ENCODE data around the gene CTTN.
"Not testable (repeated sequence)": the region's sequence is repeated elsewhere in the genome, so short reads cannot be mapped to it uniquely, and the experiment has no call there.

Gene CTTN

GRCh38 chr11:70435765-70436500 lies 37.6 kb downstream of the CTTN start:
- Mint-ChIP-seq H3K27me3 (peaks cover 8% of the 10 kb centered on the region), H3K4me3 (no peak overlapping the region), H3K9me3 (no peaks in the 10 kb centered on the region), H3K27ac (no peak overlapping the region), H3K4me1 (no peaks in the 10 kb centered on the region)
- ATAC-seq (no peak), DNase-seq (no peak)

- Mint-ChIP-seq H3K9me3 (no peaks in the 10 kb centered on the region), H3K27me3 (peaks cover 8% of the 10 kb centered on the region), H3K4me3 (no peak overlapping the region), H3K4me1 (no peaks in the 10 kb centered on the region), H3K27ac (no peak overlapping the region)
- DNase-seq = no peak
- no peak for ATAC-seq
These were observed 38.2 kb downstream of the CTTN start for GRCh38 chr11:70436501-70436860.

GRCh38 chr11:70437111-70437784 lies 38.9 kb downstream of the CTTN start:
- ATAC-seq (no peak), DNase-seq (no peak)
- H3K9me3 Mint-ChIP-seq = no peaks in the 10 kb centered on the region
- no peak overlapping the region for H3K27ac Mint-ChIP-seq
- H3K4me3 Mint-ChIP-seq = no peak overlapping the region
- H3K4me1 Mint-ChIP-seq = no peaks in the 10 kb centered on the region
- H3K27me3 Mint-ChIP-seq = peaks cover 8% of the 10 kb centered on the region

GRCh38 chr11:70440206-70440605 lies 41.9 kb downstream of the CTTN start:
- ATAC-seq = no peak
- H3K27ac Mint-ChIP-seq = no peak overlapping the region
- no peak for DNase-seq
- H3K4me1 Mint-ChIP-seq = no peaks in the 10 kb centered on the region
- H3K9me3 Mint-ChIP-seq = no peaks in the 10 kb centered on the region
- H3K27me3 Mint-ChIP-seq = peaks cover 24% of the 10 kb centered on the region
- H3K4me3 Mint-ChIP-seq = no peak overlapping the region

- DNase-seq (no peak), ATAC-seq (no peak)
- H3K9me3 Mint-ChIP-seq = peaks cover 5 to 12% of the 10 kb centered on the region in 2 donors
- H3K27me3 Mint-ChIP-seq = peaks cover 29% of the 10 kb centered on the region
- no peak overlapping the region for H3K27ac Mint-ChIP-seq
- H3K4me3 Mint-ChIP-seq = no peak overlapping the region
- H3K4me1 Mint-ChIP-seq = no peaks in the 10 kb centered on the region
These were observed 45.4 kb downstream of the CTTN start for GRCh38 chr11:70443773-70444030.

DNA sequence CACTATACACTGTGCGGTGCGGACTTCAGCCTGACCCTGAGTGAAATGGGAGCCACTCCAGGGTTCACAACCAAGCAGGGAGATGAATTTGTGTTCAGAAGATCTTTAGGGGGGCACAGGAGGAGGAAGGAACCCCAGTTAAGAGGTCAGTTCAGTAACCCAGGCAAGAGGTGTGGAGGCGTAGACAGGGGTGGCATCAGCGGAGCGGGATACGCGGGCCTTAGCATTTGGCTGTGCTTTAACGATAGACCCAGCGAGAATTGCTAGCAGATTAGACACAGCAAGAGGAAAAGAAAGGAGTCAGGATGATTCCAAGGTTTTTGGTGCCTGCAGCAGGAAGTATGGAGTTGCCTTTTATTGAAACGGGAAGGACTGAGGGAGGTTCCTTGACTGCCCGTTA lies 46.8 kb downstream of the CTTN start:
- Mint-ChIP-seq H3K4me1 (no peaks in the 10 kb centered on the region), H3K9me3 (peaks cover 19 to 26% of the 10 kb centered on the region in 2 donors), H3K4me3 (no peak overlapping the region), H3K27me3 (peaks cover 29% of the 10 kb centered on the region), H3K27ac (no peak overlapping the region)
- DNase-seq (no peak), ATAC-seq (no peak)

- H3K4me3 Mint-ChIP-seq = no peak overlapping the region
These were observed 47.3 kb downstream of the CTTN start for GRCh38 chr11:70445605-70446004.

DNA sequence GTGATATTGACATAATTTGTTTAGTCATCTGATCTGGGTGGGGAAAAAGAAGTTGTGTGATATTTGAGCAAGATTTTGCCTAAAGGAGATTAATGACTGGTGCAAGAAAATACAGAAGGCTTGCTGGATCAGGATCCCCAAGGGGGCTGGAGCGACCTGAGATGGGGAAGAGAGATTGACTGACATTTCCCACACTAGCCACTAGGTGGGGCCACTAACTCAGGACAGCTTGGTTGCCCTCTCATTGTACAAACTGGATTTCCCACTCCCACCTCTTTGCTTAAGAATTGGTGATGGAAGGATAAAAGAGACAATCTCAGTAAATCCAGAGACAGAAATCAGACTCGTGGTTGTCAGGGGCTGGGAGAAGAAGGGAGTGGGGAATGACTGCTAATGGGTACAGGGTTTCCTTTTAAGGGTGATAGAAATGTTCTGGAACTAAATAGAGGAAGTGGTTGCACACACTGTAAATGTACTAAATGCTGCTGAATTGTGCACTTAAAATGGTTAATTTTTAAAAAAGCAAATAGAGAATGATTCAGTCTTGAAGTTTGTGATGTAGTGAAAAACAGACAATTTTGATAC lies 50.7 kb downstream of the CTTN start:
- ATAC-seq (no peak), DNase-seq (no peak)
- H3K4me3 Mint-ChIP-seq = no peak overlapping the region
- peaks cover 29 to 36% of the 10 kb centered on the region in 2 donors for H3K9me3 Mint-ChIP-seq
- no peaks in the 10 kb centered on the region for H3K4me1 Mint-ChIP-seq
- H3K27ac Mint-ChIP-seq = no peak overlapping the region
- peaks cover 21% of the 10 kb centered on the region for H3K27me3 Mint-ChIP-seq

More at GRCh38 chr11:70445605-70446004, 47.3 kb downstream of the CTTN start:
- no peak for DNase-seq
- H3K27ac Mint-ChIP-seq = no peak overlapping the region
- no peaks in the 10 kb centered on the region for H3K4me1 Mint-ChIP-seq
- no peak for ATAC-seq
- peaks cover 29% of the 10 kb centered on the region for H3K27me3 Mint-ChIP-seq
- H3K9me3 Mint-ChIP-seq = peaks cover 24 to 31% of the 10 kb centered on the region in 2 donors

- peaks cover 12% of the 10 kb centered on the region for H3K27me3 Mint-ChIP-seq
- H3K4me1 Mint-ChIP-seq = no peaks in the 10 kb centered on the region
- ATAC-seq = no peak
- no peak overlapping the region for H3K4me3 Mint-ChIP-seq
- DNase-seq = no peak
- peaks cover 17% of the 10 kb centered on the region in 2 donors for H3K9me3 Mint-ChIP-seq
- no peak overlapping the region for H3K27ac Mint-ChIP-seq
These were observed 56.0 kb downstream of the CTTN start for GRCh38 chr11:70454197-70454767.

GRCh38 chr11:70454811-70455210 lies 56.5 kb downstream of the CTTN start:
- DNase-seq, H3K4me3 Mint-ChIP-seq, H3K4me1 Mint-ChIP-seq, H3K27ac Mint-ChIP-seq, ATAC-seq: not testable (repeated sequence)
- H3K9me3 Mint-ChIP-seq = peaks cover 12% of the 10 kb centered on the region in 2 donors
- peaks cover 13% of the 10 kb centered on the region for H3K27me3 Mint-ChIP-seq

DNA sequence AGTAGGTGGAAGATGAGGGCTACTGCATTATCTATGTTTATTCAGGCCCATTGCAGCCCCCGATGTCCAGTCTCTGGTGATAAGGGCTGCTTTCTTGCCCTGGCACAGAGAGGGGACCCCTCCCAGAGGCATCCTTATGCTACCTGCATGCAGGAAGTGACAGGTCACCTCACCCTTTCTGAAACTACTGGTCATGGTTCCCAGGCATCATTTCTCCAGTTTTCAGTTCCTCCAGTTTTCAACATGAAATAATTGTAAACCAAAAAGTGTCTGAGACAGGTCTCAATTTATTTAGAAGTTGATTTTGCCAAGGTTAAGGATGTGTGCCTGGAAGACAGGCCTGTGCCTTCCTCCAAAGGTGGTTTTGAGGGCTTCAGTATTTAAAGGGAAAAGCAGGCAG lies 57.0 kb downstream of the CTTN start:
- Mint-ChIP-seq H3K4me3 (no peak overlapping the region), H3K27me3 (peaks cover 18% of the 10 kb centered on the region), H3K27ac (no peak overlapping the region), H3K4me1 (no peaks in the 10 kb centered on the region), H3K9me3 (peaks cover 7% of the 10 kb centered on the region in 2 donors)
- ATAC-seq (no peak), DNase-seq (no peak)

DNA sequence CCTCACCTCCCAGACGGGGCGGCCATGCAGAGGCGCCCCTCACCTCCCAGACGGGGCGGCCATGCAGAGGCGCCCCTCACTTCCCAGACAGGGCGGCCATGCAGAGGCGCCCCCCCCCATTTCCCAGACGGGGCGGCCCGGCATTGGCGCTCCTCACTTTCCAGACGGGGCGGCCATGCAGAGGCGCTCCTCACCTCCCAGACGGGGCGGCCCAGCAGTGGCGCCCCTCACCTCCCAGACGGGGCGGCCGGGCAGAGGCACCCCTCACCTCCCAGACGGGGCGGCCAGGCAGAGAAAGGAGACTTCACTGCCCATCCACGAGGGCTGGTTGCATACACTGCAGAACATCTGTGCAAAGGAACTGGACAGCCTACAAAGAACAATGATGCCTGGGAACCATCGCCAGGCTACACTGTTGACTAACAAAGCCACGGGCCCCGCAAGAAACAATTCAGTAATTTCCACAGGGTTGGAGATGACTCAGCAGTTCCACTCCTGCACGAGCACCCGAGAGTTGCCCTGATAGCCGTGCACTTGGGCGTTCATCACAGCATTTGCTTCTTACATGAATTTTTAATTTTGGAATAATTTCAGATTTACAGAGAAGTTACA lies 58.7 kb downstream of the CTTN start:
- Mint-ChIP-seq H3K27ac (no peak overlapping the region), H3K4me1 (no peaks in the 10 kb centered on the region), H3K9me3 (no peaks in the 10 kb centered on the region), H3K27me3 (peaks cover 33% of the 10 kb centered on the region), H3K4me3 (no peak overlapping the region)
- DNase-seq (no peak), ATAC-seq (no peak)

DNA sequence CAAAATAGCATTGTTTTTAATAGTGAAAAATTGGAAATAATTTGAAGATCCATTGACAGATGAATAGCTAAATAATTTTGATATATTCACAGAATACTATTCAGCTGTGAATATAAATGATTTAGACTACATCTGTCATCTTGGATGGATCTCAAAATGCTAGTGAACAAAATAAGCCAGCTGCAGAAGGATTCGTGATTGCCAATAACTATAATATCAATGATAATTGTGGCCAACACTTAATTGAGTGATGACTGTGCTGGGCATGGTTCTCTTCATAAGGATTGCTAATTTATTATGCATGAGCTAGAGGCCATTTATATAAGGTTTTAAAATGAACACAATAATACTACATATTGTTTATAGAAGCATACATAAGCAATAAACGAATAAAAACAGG lies 60.4 kb downstream of the CTTN start:
- H3K9me3 Mint-ChIP-seq = no peaks in the 10 kb centered on the region
- no peak for DNase-seq
- no peaks in the 10 kb centered on the region for H3K4me1 Mint-ChIP-seq
- no peak overlapping the region for H3K4me3 Mint-ChIP-seq
- ATAC-seq = no peak
- H3K27ac Mint-ChIP-seq = no peak overlapping the region
- H3K27me3 Mint-ChIP-seq = peaks cover 33% of the 10 kb centered on the region

GRCh38 chr11:70460111-70460510 lies 61.8 kb downstream of the CTTN start:
- Mint-ChIP-seq H3K27me3 (peaks cover 35% of the 10 kb centered on the region), H3K9me3 (no peaks in the 10 kb centered on the region), H3K4me3 (no peak overlapping the region), H3K27ac (no peak overlapping the region), H3K4me1 (peaks cover 10% of the 10 kb centered on the region)
- ATAC-seq (no peak), DNase-seq (no peak)

- no peak overlapping the region for H3K4me3 Mint-ChIP-seq
- peaks cover 19% of the 10 kb centered on the region for H3K4me1 Mint-ChIP-seq
- peaks cover 44% of the 10 kb centered on the region for H3K27me3 Mint-ChIP-seq
- H3K27ac Mint-ChIP-seq = no peak overlapping the region
- ATAC-seq = no peak
- no peaks in the 10 kb centered on the region for H3K9me3 Mint-ChIP-seq
- no peak for DNase-seq
These were observed 62.6 kb downstream of the CTTN start for GRCh38 chr11:70460964-70461363.
